HG02970 (cell line): ENCODE data around the gene C22orf39.

Experiments
- ATAC-seq: cut with Tn5 transposase; IDR thresholded peaks from one replicate; pipeline ENCODE4 v1.9.1; 2021; ENCODE audit warnings: mild to moderate bottlenecking, moderate library complexity, moderate number of reproducible peaks; ENCODE audit not compliant: unreplicated experiment, low FRiP score

Gene C22orf39

GRCh38 chr22:19405133-19405532 is 42.4 kb downstream of the C22orf39 start:
- ATAC-seq = no peak

- no peak for ATAC-seq
These were observed 42.8 kb downstream of the C22orf39 start for GRCh38 chr22:19404676-19405075.

GRCh38 chr22:19402642-19403191 is 44.8 kb downstream of the C22orf39 start:
- no peak for ATAC-seq

GRCh38 chr22:19401483-19401882 is 46.0 kb downstream of the C22orf39 start:
- no peak for ATAC-seq

GRCh38 chr22:19400881-19401280 is 46.6 kb downstream of the C22orf39 start:
- ATAC-seq = no peak

GRCh38 chr22:19398652-19399051 is 48.9 kb downstream of the C22orf39 start:
- ATAC-seq = no peak

- no peak for ATAC-seq
These were observed 49.3 kb downstream of the C22orf39 start for GRCh38 chr22:19398206-19398605.

- ATAC-seq = no peak
These were observed 49.8 kb downstream of the C22orf39 start for GRCh38 chr22:19397734-19398104.

GRCh38 chr22:19396934-19397733 is 50.4 kb downstream of the C22orf39 start:
- ATAC-seq = no peak

- ATAC-seq = no peak
These were observed 51.0 kb downstream of the C22orf39 start for GRCh38 chr22:19396561-19396933.

GRCh38 chr22:19395276-19395675 is 52.2 kb downstream of the C22orf39 start:
- ATAC-seq = no peak

GRCh38 chr22:19394274-19395050 is 53.0 kb downstream of the C22orf39 start:
- ATAC-seq = no peak

- ATAC-seq = no peak
These were observed 53.8 kb downstream of the C22orf39 start for GRCh38 chr22:19393704-19394103.
